Caco-2 (cell line): Measurements from ENCODE around the gene AFG3L2. TPM values are rescaled to one million over a fixed set of nuclear protein-coding genes. Genes with fewer than 3 reads are reported as not detected.

Experiments
- BruUV-seq: library from RNA; stranded (reverse); fragments of 400-500 nt; replicated peaks from 2 replicates; lab custom pipeline; 2021; lab: Mats Ljungman, UMichigan
- CTCF ChIA-PET: fragments of 300-600 bp; sonication (Branson Sonifier 250); formaldehyde crosslinking; loops from one replicate; lab custom pipeline; 2022; ENCODE audit warnings: antibody characterized with exemption; lab: Charles Lee
- POLR2A ChIA-PET: fragments of 300-600 bp; sonication (Branson Sonifier 250); formaldehyde crosslinking; loops from one replicate; lab custom pipeline; 2022; ENCODE audit warnings: antibody characterized with exemption; lab: Charles Lee
- DNase-seq, 2 experiments: peaks; one replicate each; pipeline versions ENCODE4 v3.0.0 to v3.0.0-alpha.2; 2020 to 2022
- H3K27me3 ChIP-seq: replicated peaks from 2 replicates; pipeline ENCODE4 v1.6.0; 2011; ENCODE audit warnings: low read length; ENCODE audit not compliant: control insufficient read depth, insufficient read depth
- H3K36me3 ChIP-seq: 2 replicates; pipeline ENCODE4 v1.5.1; 2011; ENCODE audit warnings: low read length; ENCODE audit not compliant: control insufficient read depth, insufficient read depth
- H3K4me1 ChIP-seq: fragments of 250-450 bp; sonication (Bioruptor Pico); 2 replicates; pipeline ENCODE4 v1.5.1; 2020; ENCODE audit warnings: mild to moderate bottlenecking
- H3K4me3 ChIP-seq: 2 replicates; pipeline ENCODE4 v1.5.1; 2011; ENCODE audit warnings: low read depth, mild to moderate bottlenecking, control low read depth, low read length
- H3K9me3 ChIP-seq: fragments of 250-450 bp; sonication (Bioruptor Pico); 2 replicates; pipeline ENCODE4 v1.5.1; 2020; ENCODE audit warnings: mild to moderate bottlenecking, moderate library complexity
- H3K27ac Mint-ChIP-seq: one replicate; pipeline ENCODE4 v1.8.0; 2022; ENCODE audit warnings: mixed read lengths; ENCODE audit not compliant: unreplicated experiment
- H3K27me3 Mint-ChIP-seq: one replicate; pipeline ENCODE4 v1.8.0; 2022; ENCODE audit warnings: mixed read lengths; ENCODE audit not compliant: insufficient read depth, unreplicated experiment
- H3K36me3 Mint-ChIP-seq: one replicate; pipeline ENCODE4 v1.8.0; 2022; ENCODE audit warnings: mild to moderate bottlenecking, mixed read lengths; ENCODE audit not compliant: insufficient read depth, unreplicated experiment
- H3K4me1 Mint-ChIP-seq: one replicate; pipeline ENCODE4 v1.8.0; 2022; ENCODE audit warnings: low read depth, mixed read lengths; ENCODE audit not compliant: unreplicated experiment
- H3K4me3 Mint-ChIP-seq: one replicate; pipeline ENCODE4 v1.8.0; 2022; ENCODE audit warnings: mild to moderate bottlenecking, moderate library complexity, mixed read lengths; ENCODE audit not compliant: unreplicated experiment
- H3K9me3 Mint-ChIP-seq: one replicate; pipeline ENCODE4 v1.8.0; 2022; ENCODE audit warnings: mixed read lengths; ENCODE audit not compliant: unreplicated experiment
- intact Hi-C: fragments of 100-400 bp; cut with micrococcal nuclease; formaldehyde crosslinking; loops from one replicate; pipeline ENCODE4 v1.10.0; 2022; ENCODE audit not compliant: unreplicated experiment
- total RNA-seq: library from RNA; stranded (reverse); gene quantifications from 2 replicates; pipeline ENCODE4 v1.2.3, GENCODE V29; 2022
- TF ChIP-seq, protein P1 (sequence below), 2 experiments: fragments of 200-600 bp in 1 of 2; IDR thresholded peaks; 1 replicate in 1 of 2; 2 replicates in 1 of 2; pipeline versions ENCODE4 v1.5.1 to v1.8.0; 2011 to 2022; ENCODE audit warnings: antibody characterized with exemption in 1 of 2, control low read depth in 1 of 2, inconsistent platforms in 1 of 2, low read depth in 1 of 2, low read length in 1 of 2, mild to moderate bottlenecking in 1 of 2, moderate library complexity in 1 of 2; ENCODE audit not compliant: insufficient read depth in 1 of 2, severe bottlenecking in 1 of 2, unreplicated experiment in 1 of 2

AFG3L2 gene
- total RNA-seq, 1 experiment from 2014 or later = 72.0 TPM

DNA sequence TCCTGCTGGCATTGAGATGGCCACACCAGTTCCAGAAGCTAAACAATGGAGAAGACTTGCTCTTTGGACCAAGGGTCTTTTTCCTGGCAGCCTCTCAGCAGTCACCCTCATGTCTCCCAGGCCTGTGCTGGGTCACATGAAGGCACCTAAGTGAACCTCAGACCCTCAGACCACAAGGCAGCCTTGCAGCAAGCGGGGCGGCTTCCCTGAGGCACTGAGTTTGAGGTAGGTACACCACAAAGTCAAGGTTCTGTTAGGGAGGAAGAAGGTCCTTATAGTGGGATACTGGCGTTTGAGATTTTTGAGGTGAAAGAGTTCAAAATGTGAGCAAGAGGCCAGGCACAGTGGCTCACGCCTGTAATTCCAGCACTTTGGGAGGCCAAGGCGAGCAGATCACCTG lies 22.2 kb upstream of the AFG3L2 start:
- Histone ChIP-seq H3K27me3 (no peaks in the 10 kb centered on the region), H3K9me3 (no peaks in the 10 kb centered on the region), H3K4me3 (no peak overlapping the region), H3K36me3 (no peaks in the 10 kb centered on the region), H3K4me1 (peaks cover 3% of the 10 kb centered on the region; the same call in 1 of the 2 replicates)
- H3K9me3 Mint-ChIP-seq = no peaks in the 10 kb centered on the region
- no peaks in the 10 kb centered on the region for H3K36me3 Mint-ChIP-seq
- no peak for DNase-seq
- peaks cover 9% of the 10 kb centered on the region for H3K4me1 Mint-ChIP-seq
- H3K27me3 Mint-ChIP-seq = peaks cover 3% of the 10 kb centered on the region
- TF ChIP-seq, protein P1, sequence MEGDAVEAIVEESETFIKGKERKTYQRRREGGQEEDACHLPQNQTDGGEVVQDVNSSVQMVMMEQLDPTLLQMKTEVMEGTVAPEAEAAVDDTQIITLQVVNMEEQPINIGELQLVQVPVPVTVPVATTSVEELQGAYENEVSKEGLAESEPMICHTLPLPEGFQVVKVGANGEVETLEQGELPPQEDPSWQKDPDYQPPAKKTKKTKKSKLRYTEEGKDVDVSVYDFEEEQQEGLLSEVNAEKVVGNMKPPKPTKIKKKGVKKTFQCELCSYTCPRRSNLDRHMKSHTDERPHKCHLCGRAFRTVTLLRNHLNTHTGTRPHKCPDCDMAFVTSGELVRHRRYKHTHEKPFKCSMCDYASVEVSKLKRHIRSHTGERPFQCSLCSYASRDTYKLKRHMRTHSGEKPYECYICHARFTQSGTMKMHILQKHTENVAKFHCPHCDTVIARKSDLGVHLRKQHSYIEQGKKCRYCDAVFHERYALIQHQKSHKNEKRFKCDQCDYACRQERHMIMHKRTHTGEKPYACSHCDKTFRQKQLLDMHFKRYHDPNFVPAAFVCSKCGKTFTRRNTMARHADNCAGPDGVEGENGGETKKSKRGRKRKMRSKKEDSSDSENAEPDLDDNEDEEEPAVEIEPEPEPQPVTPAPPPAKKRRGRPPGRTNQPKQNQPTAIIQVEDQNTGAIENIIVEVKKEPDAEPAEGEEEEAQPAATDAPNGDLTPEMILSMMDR (IDR thresholded peaks at IDR 0.05; ENCODE audit: insufficient read depth in 1 of 2, low read depth in 1 of 2, low read length in 1 of 2, severe bottlenecking in 1 of 2, unreplicated experiment in 1 of 2) = no peak
- CTCF ChIA-PET = no interaction called here
- BruUV-seq = no TSS peak
- intact Hi-C loops = loop anchor here (10.0 kb wide), 1 partner anchor 116 kb away; no protein-coding TSS in a partner anchor
- POLR2A ChIA-PET = no interaction called here
- H3K27ac Mint-ChIP-seq = no peak overlapping the region
- no peak overlapping the region for H3K4me3 Mint-ChIP-seq

DNA sequence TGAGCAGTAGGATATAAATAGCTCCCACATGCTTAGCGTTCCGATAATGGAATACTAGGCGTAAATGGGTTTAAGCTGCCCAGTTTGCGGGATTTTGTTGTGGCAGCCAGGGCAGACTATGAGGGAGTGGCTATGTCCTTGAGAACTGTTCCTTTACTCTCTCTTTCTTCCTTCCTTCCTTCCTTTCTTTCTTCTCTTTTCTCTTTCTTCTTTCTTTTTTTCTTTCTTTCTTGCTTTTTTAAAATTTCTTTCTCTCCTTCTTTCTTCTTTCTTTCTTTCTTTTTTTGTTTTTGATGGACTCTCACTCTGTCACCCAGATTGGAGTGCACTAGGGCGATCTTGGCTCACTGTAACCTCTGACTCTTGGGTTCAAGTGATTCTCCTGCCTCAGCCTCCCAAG lies 21.6 kb upstream of the AFG3L2 start:
- peaks cover 3% of the 10 kb centered on the region for H3K27me3 Mint-ChIP-seq
- no peaks in the 10 kb centered on the region for H3K9me3 Mint-ChIP-seq
- no peak overlapping the region for H3K27ac Mint-ChIP-seq
- H3K4me3 Mint-ChIP-seq = no peak overlapping the region
- peaks cover 12% of the 10 kb centered on the region for H3K4me1 Mint-ChIP-seq
- TF ChIP-seq, protein P1 (IDR thresholded peaks at IDR 0.05; ENCODE audit: insufficient read depth in 1 of 2, low read depth in 1 of 2, low read length in 1 of 2, severe bottlenecking in 1 of 2, unreplicated experiment in 1 of 2) = no peak
- no peak overlapping the region for H3K4me3 ChIP-seq
- no peaks in the 10 kb centered on the region for H3K9me3 ChIP-seq
- intact Hi-C loops = loop anchor here (10.0 kb wide), 1 partner anchor 116 kb away; no protein-coding TSS in a partner anchor
- no peak for DNase-seq
- ChIA-PET CTCF (no interaction called here), POLR2A (no interaction called here)
- H3K36me3 Mint-ChIP-seq = no peaks in the 10 kb centered on the region
- no peaks in the 10 kb centered on the region for H3K36me3 ChIP-seq
- H3K4me1 ChIP-seq = peaks cover 9% of the 10 kb centered on the region; the same call in 1 of the 2 replicates
- no peaks in the 10 kb centered on the region for H3K27me3 ChIP-seq
- no TSS peak for BruUV-seq

DNA sequence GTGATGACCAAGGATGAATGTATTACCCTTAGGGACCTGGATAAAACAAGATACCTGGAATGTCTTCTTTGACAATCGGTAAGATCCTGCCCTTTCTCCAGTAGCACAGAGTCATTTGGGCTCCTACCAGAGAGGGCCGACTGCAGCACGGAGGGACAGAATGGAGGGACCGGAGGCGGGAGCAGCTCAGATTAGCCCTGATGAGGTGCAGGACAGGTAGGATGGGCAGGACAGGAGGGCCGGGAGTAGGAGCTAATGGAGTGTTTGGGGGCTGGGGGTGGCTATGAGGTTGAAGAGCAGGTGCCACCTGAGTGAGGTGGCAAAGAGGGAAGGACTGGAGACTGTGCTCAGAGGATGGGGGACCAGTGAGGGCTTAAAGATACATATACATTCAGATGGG lies 20.8 kb upstream of the AFG3L2 start:
- ChIA-PET CTCF (no interaction called here), POLR2A (no interaction called here)
- Mint-ChIP-seq H3K27me3 (peaks cover 3% of the 10 kb centered on the region), H3K4me3 (no peak overlapping the region), H3K9me3 (no peaks in the 10 kb centered on the region), H3K27ac (no peak overlapping the region), H3K4me1 (peaks cover 16% of the 10 kb centered on the region), H3K36me3 (no peaks in the 10 kb centered on the region)
- Histone ChIP-seq H3K36me3 (no peaks in the 10 kb centered on the region), H3K4me1 (peaks cover 10% of the 10 kb centered on the region; the same call in 1 of the 2 replicates), H3K4me3 (no peak overlapping the region), H3K9me3 (no peaks in the 10 kb centered on the region), H3K27me3 (no peaks in the 10 kb centered on the region)
- no TSS peak for BruUV-seq
- intact Hi-C loops = loop anchor here (10.0 kb wide), 1 partner anchor 117 kb away; no protein-coding TSS in a partner anchor
- no peak for DNase-seq
- TF ChIP-seq, protein P1 (IDR thresholded peaks at IDR 0.05; ENCODE audit: insufficient read depth in 1 of 2, low read depth in 1 of 2, low read length in 1 of 2, severe bottlenecking in 1 of 2, unreplicated experiment in 1 of 2) = no peak
